HG02610 (cell line): Measurements from ENCODE around the gene CACNG5.

ENCODE experiments used
- ATAC-seq: cut with Tn5 transposase; IDR thresholded peaks from one replicate; pipeline ENCODE4 v1.9.1; 2021; ENCODE audit warnings: mild to moderate bottlenecking, moderate library complexity; ENCODE audit not compliant: unreplicated experiment

CACNG5 gene

DNA sequence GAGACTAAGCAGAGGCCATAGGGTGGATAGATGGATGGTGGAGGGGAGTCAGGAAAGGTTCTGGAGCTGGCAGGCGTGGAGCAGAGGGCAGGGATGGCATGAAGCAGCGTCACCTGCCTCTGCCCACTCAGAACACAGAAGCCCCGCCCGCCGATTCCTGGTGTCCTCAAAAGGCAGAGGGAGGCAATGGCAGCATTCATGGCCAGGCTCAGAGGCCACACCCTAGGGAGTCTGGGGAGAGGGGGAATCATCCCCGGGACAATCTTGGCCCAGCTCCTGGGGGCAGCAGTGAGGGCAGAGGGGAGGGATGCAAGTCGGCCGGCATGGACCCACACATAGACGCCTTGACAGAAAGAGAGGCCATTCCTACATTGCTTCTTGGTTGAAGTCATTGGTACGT, 68.9 kb downstream of the CACNG5 start:
- no peak for ATAC-seq

DNA sequence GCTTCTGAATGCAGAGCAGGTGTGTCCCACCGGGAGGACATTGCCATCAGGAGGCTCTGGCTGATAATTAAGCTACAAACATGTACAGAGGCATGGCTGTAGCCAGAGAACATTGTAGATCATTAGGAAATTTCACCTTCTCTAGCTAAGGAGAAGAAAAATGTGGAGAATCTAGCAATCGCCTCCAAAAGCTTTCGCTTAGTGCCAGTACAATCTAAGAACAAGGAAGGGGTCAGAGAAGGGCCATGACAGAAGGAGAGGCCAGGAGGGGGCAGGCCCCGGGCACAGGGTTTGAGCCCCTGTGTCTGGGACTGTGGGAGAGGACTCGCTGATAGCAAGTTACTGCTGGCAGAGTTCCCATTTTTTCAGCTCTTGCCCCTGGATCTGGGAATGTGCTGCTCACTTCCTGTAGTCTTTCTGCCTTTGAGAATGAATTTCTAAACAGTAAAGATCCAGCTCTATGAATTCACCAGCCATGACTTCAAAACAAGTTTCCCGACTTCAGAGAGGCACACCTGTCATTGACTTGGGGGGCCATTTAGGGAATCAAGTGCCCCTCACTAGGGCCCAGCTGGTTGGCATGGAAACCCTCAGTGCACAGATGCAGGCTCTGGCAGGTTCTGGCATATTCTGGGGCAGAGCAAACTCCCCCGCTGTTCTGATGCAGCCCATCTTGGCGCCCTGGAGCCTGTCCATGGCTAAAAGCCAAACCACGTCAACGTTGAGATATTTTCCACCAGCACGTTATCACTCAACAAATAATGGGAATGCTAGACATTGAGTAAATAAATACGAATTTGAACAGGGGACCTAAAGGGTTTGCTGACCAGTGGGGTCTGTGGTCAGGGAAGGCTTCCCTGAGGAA, 70.1 kb downstream of the CACNG5 start:
- ATAC-seq = no peak

DNA sequence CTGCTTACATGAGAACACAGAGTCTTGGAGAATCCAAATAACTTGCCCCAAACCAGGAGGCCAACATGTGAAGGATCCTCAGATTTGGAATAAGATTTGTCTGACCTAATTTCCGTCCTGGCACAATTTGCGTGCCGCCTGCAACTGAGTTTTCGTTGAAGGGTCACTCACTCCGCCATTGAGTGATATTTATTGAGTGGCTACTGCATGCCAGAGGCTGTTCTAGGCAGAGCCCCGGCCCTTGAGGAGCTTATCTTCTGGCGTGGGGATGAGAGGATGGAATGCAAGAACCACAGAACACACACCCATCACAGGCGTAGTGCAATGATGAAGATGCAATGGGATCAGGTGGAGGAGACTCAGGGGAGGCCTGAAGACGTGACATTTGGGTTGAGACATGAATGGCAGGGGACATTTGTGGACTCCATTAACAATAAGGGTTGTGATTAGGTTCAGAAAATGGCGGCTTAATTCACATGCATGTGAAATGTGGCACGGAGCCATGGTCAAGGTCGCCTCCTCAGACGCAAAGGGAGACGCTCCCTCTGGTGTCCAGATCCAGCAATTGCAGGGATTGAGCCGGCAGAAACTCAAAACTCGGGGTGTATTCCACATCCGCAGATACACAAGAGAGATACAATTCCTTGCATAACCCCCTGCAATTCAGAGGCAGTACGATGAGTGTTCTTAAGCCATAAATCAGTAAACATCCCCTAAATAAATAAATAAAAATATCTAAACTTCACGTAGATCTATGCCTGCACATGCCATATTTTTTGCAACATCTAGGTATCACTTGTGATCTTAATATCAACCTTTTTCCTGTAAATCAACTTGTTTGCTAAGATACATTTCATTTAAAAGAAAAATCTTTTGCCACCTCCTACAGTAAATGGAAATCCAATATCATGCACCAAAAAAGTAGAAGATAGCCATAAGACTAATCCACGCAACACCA, 71.7 kb downstream of the CACNG5 start:
- ATAC-seq = no peak

DNA sequence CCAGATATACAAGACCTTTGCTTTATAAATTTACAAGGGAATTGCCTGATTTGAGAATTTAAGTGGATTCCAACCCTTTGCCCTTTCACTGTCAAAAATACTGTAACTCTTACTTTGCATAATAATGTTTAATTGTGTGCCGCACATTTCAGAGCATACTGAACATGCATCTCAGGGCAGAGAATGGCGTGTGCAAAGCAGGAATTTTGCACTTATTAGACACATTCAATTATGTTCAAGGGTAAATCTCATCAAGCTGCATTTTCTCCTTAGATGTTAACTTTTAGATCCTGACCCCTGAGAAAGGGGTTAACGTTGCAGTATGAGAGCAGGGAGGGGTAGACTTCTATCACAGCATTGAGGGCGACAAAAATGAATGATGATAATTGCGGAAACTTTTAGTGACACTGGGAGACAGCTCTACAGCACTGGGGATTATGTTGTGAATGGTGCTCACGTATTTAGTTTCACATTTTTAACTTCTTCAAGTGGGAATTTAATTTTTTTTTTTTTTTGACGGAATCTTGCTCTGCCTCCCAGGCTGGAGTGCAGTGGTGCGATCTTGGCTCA, 75.0 kb downstream of the CACNG5 start:
- no peak for ATAC-seq

DNA sequence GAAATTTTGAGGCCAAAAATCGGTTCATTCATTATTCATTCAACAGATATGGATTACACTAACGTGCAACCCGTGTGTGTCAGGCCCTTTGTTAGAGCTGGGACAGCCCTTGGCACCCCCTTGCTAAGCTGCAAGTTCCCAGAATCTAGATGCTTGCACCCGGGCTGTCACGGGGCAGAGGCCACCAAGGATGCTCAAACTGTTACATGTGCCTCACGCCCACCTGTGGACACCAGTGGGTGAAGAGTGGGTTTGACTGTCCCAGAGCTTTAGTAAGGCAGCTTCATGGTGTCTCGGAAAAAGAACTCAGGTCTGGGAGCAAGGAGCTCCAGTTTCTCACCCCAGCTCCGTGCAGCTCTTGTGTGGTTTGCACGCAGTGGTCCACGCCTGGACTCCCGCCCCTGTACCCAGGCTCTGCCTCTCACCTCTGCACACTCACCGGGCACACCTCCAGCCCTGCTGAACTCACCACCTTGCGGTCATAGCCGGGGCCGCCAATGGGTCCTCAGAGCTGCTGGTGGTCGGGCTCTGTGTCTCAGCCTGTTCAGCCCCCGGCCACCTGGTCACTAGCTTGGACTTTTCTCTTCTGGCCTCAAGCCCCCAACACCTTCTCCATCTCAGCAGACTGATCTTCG, 75.9 kb downstream of the CACNG5 start:
- no peak for ATAC-seq

DNA sequence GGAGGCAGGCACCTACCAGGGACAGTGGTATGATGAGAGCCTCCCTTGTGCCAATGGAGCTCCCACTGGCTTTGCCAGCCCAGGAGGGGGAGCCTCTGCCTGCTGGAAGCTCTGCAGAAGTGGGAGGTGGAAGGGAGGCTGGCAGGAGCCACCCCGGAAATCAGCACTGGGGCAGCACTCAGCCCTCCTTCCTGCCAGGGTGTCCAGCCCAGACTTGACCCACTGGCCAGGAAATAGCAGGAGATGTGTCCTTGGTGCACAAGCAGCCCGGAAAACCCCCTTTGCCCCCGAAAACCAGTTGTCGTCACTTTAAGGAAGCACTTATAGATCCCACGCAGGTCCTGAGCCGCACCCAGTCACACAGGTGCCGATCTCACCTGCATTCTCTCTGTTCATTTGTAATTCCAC, 80.3 kb downstream of the CACNG5 start:
- ATAC-seq = no peak

DNA sequence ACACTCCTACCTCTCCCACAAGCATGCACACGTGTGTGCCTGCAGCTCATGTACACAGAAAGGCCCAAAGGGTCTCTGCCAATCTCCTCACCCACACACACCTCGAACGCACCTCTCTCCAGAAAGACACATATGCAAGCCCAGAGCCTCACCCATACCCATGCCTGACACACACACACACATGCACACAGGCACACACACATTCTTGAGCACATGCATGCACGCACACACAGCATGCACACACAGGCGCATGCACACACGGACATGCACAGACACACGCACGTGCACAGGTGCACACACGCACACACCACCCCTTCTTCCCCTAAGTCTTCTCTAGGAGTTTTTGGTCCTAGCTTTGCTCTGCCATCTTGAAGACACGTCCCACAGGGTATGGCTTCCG, 80.9 kb downstream of the CACNG5 start:
- no peak for ATAC-seq

DNA sequence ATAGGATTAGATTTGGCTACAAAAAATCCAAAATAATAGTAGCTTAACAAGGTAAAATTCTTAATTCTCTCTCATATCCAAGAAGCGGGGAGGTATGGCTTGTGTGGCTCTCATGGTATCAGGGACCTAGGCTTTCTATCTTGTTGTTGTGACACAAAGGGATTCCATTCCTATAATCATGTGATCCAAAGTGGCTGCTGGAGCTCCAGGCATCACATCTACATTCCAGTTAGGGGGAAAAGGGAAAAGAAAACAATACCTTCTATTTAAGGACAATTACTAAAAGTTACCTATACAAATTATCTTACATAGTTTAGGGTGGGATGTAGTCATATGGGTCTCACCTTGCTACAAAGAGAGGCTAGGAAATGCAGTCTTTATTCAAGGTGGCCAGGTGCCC, 82.0 kb downstream of the CACNG5 start:
- ATAC-seq = no peak

DNA sequence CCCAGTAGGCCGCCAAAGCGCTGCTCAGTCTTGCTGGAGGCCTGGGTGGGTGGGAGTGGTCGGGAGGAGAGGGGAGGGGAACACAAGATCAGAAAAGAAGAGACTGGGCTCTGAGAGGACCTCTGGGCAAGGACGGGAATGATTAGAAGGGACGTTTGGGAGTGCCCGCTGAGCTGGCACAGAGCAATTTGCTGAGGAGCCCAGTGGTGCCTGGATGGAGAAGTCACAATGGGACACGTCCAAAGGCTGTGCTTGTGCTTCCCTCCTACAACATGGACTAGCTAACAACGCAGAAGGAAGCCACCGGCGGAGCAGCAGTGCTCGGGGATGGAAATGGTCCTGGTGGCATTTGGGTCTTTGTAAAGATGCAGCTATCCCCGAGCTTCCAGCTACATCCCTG, 84.0 kb downstream of the CACNG5 start:
- ATAC-seq = no peak

DNA sequence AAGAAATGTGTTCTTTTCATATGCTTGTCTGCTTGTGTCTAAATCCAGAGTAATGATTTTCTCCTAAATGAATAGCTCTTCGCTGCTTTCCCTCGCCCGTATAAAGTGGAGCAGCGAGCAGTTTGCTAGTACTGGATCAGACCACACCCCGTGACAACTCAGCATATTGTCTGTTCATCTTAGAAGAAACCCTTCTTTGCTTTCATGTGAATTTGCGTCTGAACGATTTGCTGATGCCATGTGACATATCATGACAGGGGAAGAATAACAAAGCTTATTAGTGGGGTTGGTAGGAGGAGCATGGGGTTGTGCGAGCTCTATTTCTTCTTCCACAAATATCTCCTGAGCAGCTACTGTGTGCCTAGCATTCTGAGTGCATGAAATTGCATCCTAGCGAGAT, 85.5 kb downstream of the CACNG5 start:
- ATAC-seq = no peak

DNA sequence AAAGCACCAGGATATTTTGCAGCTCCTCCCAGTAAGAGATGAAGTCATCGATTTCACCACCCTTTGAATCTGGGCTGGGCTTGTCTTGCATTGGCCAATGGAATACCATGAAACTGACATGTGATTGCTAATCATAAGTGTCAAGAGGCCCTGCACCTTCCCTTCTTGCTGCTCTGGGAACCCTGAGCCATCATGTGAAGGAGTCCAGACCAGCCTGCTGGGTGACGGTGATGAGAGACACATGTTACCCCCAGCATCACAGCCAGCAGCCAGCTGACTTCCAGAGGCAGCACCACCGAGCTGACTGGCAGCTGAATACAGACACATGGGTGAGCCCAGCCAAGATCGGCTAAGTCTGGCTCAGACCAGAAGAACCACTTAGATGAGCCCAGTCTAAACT, 86.0 kb downstream of the CACNG5 start:
- no peak for ATAC-seq

DNA sequence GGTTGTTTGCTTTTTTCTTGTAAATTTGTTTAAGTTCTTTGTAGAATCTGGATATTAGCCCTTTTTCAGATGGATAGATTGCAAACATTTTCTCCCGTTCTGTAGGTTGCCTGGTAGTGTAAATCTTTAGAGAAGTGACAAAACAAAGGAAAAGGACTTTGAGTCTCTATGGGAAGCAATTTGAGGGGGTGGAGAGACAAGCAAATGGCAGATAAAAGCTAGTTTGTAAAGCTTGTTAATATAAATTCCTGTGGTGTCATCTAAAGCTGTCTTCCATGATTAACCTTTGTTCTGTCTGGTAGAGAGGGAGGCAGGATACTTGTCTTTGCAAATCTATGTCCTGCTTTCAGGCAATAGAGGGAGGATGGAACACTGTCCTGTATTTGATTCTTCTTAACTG, 89.0 kb downstream of the CACNG5 start:
- ATAC-seq = no peak

DNA sequence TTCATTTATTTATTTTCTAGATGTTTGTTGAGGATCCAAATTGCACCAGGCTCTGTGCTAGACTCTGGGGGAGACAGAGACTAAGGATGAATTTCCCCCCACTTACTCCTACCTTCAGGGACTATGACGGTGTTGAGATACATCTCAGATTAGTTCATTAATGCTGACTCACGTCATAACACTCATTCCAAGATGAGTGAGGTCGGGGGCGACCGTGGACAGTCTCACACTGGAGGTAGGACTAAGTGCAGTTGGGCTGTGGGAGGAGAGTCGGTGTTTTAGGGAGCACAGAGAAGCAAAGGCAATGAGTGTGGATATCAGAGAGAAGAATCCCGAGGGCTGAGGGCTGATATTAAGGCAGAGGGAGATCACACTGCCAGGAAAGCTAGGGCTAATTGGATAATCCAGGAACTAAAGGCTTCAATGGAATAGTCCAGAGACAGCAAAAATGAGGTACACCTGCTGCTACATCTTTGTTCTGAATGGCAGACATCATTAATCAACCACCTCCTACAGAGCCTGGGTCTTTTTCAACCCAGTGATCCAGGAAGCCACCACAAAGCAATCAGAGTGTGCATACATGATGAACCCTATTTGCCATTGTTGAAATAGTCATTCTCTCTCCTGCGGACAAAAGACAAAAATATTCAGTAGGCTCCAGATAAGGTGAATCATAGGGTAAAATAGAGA, 91.0 kb downstream of the CACNG5 start:
- no peak for ATAC-seq

DNA sequence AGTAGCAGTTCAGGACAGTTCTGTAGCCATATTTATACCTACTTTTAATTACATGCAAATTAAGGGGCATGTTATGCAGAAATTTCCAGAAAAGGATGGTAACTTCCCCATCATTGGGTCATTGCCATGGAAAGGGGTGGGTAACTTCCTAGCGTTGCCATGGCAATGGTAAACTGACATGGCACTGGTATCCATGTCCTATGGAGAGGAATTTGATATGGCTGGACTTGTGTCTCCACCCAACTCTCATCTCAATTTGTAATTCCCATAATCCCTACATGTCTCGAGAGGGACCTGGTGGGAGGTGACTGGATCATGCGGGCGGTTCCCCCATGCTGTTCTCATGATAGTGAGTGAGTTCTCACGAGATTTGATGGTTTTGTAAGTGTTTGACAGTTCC, 94.0 kb downstream of the CACNG5 start:
- ATAC-seq = no peak

DNA sequence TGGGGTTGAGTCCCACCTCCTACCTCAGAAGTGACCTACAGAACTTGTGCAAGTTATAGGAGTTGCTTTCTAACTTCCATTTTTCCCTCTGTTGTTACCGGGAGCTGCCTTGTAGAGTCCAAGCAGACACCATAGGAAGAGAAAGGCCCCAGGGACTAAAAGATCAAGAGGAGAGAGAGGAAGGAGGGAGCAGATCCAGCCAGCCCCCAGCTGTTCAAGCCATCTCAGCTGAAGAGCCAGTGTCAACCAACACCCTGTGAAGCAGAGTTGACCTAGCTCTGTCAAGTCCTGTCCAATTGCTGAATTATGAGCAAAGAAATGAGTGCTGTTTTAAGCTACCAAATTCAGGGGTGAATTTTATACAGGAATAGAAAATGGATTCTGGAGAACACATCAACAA, 94.7 kb downstream of the CACNG5 start:
- ATAC-seq = no peak

DNA sequence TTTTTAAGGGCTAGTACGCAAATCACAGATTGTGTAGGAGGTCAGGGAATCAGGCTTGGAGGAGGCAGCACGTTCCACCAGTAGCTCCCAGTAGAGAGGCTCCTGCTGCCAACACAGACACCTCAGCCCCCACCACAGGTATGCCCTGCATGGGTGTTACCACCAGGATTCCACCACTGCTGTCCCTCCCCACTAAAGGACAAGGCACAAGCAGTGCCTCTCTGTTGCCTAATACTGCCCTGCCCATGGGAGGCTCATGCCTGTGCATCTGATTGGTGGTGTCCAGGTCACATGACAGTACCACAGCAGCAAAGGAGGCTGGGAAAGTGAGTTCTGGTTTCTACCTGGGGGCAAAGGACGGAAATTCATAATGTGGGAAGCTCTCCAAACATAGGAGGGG, 96.0 kb downstream of the CACNG5 start:
- ATAC-seq = no peak

DNA sequence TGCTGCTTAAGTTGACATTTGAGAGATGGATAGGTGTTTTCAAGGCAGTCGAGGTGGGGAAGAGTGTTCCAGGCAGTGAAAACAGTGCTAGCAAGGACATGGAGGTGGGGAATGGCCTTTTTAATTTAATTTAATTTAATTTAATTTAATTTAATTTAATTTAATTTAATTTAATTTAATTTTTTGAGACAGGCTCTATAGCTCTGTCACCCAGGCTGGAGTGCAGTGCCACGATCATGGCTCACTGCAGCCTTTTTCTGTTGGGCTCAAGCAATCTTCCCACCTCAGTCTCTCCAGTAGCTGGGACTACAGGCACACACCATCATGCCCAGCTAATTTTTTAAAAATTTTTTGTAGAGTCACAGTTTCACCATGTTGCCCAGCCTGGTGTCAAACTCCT, 97.4 kb downstream of the CACNG5 start:
- no peak for ATAC-seq

DNA sequence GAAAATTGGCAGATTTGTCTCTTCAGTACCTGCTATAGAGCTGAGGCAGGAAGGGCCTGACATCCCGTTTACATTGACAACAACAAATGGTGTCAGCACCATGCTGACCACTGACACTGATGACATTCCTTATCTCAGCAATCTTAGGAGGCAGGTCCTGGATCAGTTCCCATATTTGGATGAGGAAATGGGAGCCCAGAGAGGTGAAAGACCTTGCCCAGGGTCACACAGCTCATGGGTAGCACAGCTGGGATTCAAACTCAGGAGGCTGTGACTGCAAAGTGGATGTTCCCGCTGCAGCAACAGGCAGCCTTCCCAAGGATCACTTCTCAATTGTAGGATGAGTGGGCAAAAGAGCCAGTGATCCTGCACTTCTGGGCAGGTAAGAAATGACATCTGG, 99.1 kb downstream of the CACNG5 start:
- no peak for ATAC-seq
